HepG2 (cell line): ENCODE results near the gene NDUFAF5. TPM values are rescaled to one million over a fixed set of nuclear protein-coding genes. Genes with fewer than 3 reads are reported as not detected.

Experiments used
- ATAC-seq: fragments of 200-7000 bp; cut with Tn5 transposase; 3 replicates; pipeline ENCODE4 v1.9.1; 2020; ENCODE audit warnings: mild to moderate bottlenecking, moderate library complexity
- BruUV-seq: library from RNA; stranded (reverse); fragments of 400-500 nt; replicated peaks from 2 replicates; lab custom pipeline; 2021; lab: Mats Ljungman, UMichigan
- CTCF ChIA-PET: fragments of 300-600 bp; formaldehyde crosslinking; extraction: SDS; loops from one replicate; lab custom pipeline; 2021; ENCODE audit warnings: low total read pairs, inconsistent platforms, low intra/inter-chr PET ratio; lab: Yijun Ruan, JAX
- POLR2A ChIA-PET: fragments of 350-600 bp; sonication (Branson Sonifier 250); formaldehyde crosslinking; loops from one replicate; lab custom pipeline; 2020; ENCODE audit warnings: antibody characterized with exemption, inconsistent platforms; lab: Yijun Ruan, JAX
- DNase-seq: peaks from one replicate; pipeline ENCODE4 v3.0.0-alpha.2; 2015; ENCODE audit warnings: low spot score
- FAIRE-seq: peaks from 3 replicates; lab custom pipeline; 2011; peaks lifted over from hg19 to GRCh38; lab: Jason Lieb, UNC
- H2AFZ ChIP-seq: one replicate; pipeline ENCODE4 v1.6.1; 2011; ENCODE audit warnings: low read length, inconsistent platforms
- H3K27ac ChIP-seq: fragments of 300-600 bp; 3 replicates; pipeline ENCODE4 v1.8.0; 2011; ENCODE audit warnings: mixed run types, mild to moderate bottlenecking, mixed read lengths, low read length, inconsistent platforms; ENCODE audit not compliant: insufficient read depth; ENCODE audit errors: extremely low read length
- H3K27me3 ChIP-seq, 2 experiments: fragments of 200-600 bp in 1 of 2; 2 replicates in 1 of 2; 3 replicates in 1 of 2; pipeline versions ENCODE4 v1.6.0 to v1.8.0; 2011; ENCODE audit warnings: low read length in 2 of 2, mild to moderate bottlenecking in 2 of 2, moderate library complexity in 2 of 2, inconsistent platforms in 1 of 2; ENCODE audit not compliant: insufficient read depth in 2 of 2, control insufficient read depth in 1 of 2
- H3K36me3 ChIP-seq, 2 experiments: fragments of 200-600 bp in 1 of 2; replicated peaks in 1 of 2; 2 replicates in 1 of 2; 3 replicates in 1 of 2; pipeline versions ENCODE4 v1.5.1 to v1.8.0; 2011; ENCODE audit warnings: low read length in 2 of 2, inconsistent platforms in 1 of 2; ENCODE audit not compliant: insufficient read depth in 2 of 2, control insufficient read depth in 1 of 2
- H3K4me1 ChIP-seq: 2 replicates; pipeline ENCODE4 v1.5.1; 2012; ENCODE audit warnings: low read length, inconsistent platforms; ENCODE audit not compliant: insufficient read depth
- H3K4me2 ChIP-seq: 2 replicates; pipeline ENCODE4 v1.6.0; 2011; ENCODE audit warnings: low read depth, low read length, inconsistent platforms
- H3K4me3 ChIP-seq, 3 experiments: fragments of 200-600 bp in 1 of 3; sonication (generic), shearing (Covaris generic) in 1 of 3; replicated peaks in 1 of 3; 2 replicates each; pipeline ENCODE4 v1.5.1; 2011 to 2016; ENCODE audit warnings: low read length in 3 of 3, inconsistent platforms in 2 of 3, low read depth in 2 of 3, mild to moderate bottlenecking in 2 of 3, control low read depth in 1 of 3, mixed read lengths in 1 of 3; ENCODE audit not compliant: insufficient read depth in 1 of 3
- H3K79me2 ChIP-seq: one replicate; pipeline ENCODE4 v1.6.1; 2011; ENCODE audit warnings: low read length, inconsistent platforms; ENCODE audit not compliant: insufficient read depth
- H3K9ac ChIP-seq: 2 replicates; pipeline ENCODE4 v1.6.0; 2011; ENCODE audit warnings: mild to moderate bottlenecking, low read depth, low read length, inconsistent platforms; ENCODE audit not compliant: insufficient read depth
- H3K9me3 ChIP-seq: 2 replicates; pipeline ENCODE4 v1.5.1; 2012; ENCODE audit warnings: mild to moderate bottlenecking, low read length
- H4K20me1 ChIP-seq: 2 replicates; pipeline ENCODE4 v1.6.0; 2011; ENCODE audit warnings: inconsistent platforms, mild to moderate bottlenecking, low read length, moderate library complexity; ENCODE audit not compliant: insufficient read depth
- CEBPB ChIP-seq: IDR thresholded peaks from 2 replicates; pipeline ENCODE4 v1.6.1; 2011; ENCODE audit warnings: low read depth, low read length, improper control_type of control experiment, borderline replicate concordance
- FOXA1 ChIP-seq, 2 experiments: fragments of 450-650 bp in 1 of 2; sonication (generic) in 1 of 2; formaldehyde crosslinking in 1 of 2; IDR thresholded peaks; 2 replicates each; pipeline versions ENCODE4 v1.4.0 to v1.6.1; 2016 to 2020; ENCODE audit warnings: missing genetic modification reagents in 1 of 2
- NR2F6 ChIP-seq, 2 experiments: IDR thresholded peaks; 2 replicates each; pipeline ENCODE4 v1.6.1; 2016; ENCODE audit warnings: antibody characterized with exemption in 1 of 2, mild to moderate bottlenecking in 1 of 2
- RBAK ChIP-seq: sonication (generic); formaldehyde crosslinking; IDR thresholded peaks from 2 replicates; pipeline ENCODE4 v1.5.1; 2020; ENCODE audit warnings: mild to moderate bottlenecking, missing genetic modification reagents
- SMAD9 ChIP-seq: sonication (generic); formaldehyde crosslinking; IDR thresholded peaks from 2 replicates; pipeline ENCODE4 v1.5.1; 2020; ENCODE audit warnings: mild to moderate bottlenecking, missing genetic modification reagents
- WGBS: methylation state at CpG from one replicate; pipeline ENCODE4 v1.1.6; 2017; ENCODE audit warnings: low lambda C conversion rate; 5-methylcytosine and 5-hydroxymethylcytosine counted together
- in situ Hi-C: cut with HindIII; loops from 2 replicates; pipeline ENCODE4 v1.10.0; 2017; ENCODE audit warnings: low pct_unique_long_range_greater_than_20kb; ENCODE audit not compliant: extremely low pct_ligation_motif_present
- intact Hi-C: fragments of 100-400 bp; cut with micrococcal nuclease; formaldehyde crosslinking; loops from one replicate; pipeline ENCODE4 v1.10.0; 2022; ENCODE audit not compliant: unreplicated experiment
- polyA plus RNA-seq, 8 experiments: library from polyadenylated mRNA; depleted of rRNA in 3 of 8; stranded (reverse) in 7 of 8; unstranded in 1 of 8; fragments of >200 nt; fragmentation: Illumina TruSeq in 4 of 8; extraction: Trizol in 4 of 8; gene quantifications; 2 replicates each; pipeline versions ENCODE4 v1.2.1 to v1.2.3, GENCODE V29; 2011 to 2016; ENCODE audit warnings: low read depth in 4 of 8, missing spikeins in 1 of 8, mixed read lengths in 1 of 8; ENCODE audit not compliant: insufficient read depth in 1 of 8
- total RNA-seq, 5 experiments: library from RNA; depleted of rRNA; stranded (reverse); fragments of >200 nt; fragmentation: Illumina TruSeq; extraction: Trizol; gene quantifications; 2 replicates each; pipeline ENCODE4 v1.2.3, GENCODE V29; 2016; ENCODE audit warnings: low read depth in 1 of 5
- TF ChIP-seq, protein P1 (sequence below): sonication (generic); formaldehyde crosslinking; IDR thresholded peaks from 2 replicates; pipeline ENCODE4 v1.9.0; 2022; ENCODE audit warnings: low read depth, missing genetic modification reagents

NDUFAF5 gene
- total and polyA plus RNA-seq, 2 of the 13 experiments (the other 11 are each of a cell fraction or from before 2014, with no cell fraction given), result 23.1 to 66.7 TPM

DNA sequence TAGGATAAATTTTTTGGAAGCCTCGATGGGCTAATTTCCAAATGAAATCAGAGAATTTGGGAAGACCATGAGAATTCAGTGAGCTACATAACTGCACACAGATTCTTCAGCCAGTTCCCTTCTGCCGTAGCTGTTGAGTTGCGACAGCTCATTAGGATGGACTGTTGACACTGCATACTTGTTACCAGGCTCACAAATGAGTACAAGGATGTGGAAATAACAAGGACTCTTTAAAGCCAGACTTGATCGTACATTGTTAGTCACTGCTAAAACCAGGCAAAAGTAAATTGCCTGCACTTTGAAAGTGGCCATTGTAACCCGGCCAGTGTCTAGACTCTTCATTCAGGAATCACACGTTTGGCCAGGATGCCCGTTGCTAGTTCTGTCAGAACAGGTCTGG lies 37.0 kb downstream of the NDUFAF5 start:
- H3K9me3 ChIP-seq, result no peaks in the 10 kb centered on the region
- H3K79me2 ChIP-seq, result no peaks in the 10 kb centered on the region
- FAIRE-seq (no peak), ATAC-seq (peak; percentile 26), DNase-seq (no peak)
- intact Hi-C loops (loop anchor here (5.0 kb wide), 1 partner anchor 120 kb away; no protein-coding TSS in a partner anchor), in situ Hi-C loops (loop anchor here (5.0 kb wide), 1 partner anchor 235 kb away; no protein-coding TSS in a partner anchor)
- H3K36me3 ChIP-seq, result peaks cover 6 to 19% of the 10 kb centered on the region in 2 experiments
- POLR2A ChIA-PET, result interaction anchor here (1.0 kb wide), 1 partner anchor 33 kb away, joined by 3 read pairs; no protein-coding TSS in a partner anchor
- no TSS peak for BruUV-seq
- no peaks in the 10 kb centered on the region; a peak in 1 of 5 replicates for H3K27me3 ChIP-seq
- 68% methylated on average over 7 of the region's 7 CpGs for WGBS
- no peaks in the 10 kb centered on the region for H3K4me1 ChIP-seq
- TF ChIP-seq CEBPB, result 0 out of 2 replicates have a peak, but pooled peaks have one; percentile 44
- TF ChIP-seq, protein P1, sequence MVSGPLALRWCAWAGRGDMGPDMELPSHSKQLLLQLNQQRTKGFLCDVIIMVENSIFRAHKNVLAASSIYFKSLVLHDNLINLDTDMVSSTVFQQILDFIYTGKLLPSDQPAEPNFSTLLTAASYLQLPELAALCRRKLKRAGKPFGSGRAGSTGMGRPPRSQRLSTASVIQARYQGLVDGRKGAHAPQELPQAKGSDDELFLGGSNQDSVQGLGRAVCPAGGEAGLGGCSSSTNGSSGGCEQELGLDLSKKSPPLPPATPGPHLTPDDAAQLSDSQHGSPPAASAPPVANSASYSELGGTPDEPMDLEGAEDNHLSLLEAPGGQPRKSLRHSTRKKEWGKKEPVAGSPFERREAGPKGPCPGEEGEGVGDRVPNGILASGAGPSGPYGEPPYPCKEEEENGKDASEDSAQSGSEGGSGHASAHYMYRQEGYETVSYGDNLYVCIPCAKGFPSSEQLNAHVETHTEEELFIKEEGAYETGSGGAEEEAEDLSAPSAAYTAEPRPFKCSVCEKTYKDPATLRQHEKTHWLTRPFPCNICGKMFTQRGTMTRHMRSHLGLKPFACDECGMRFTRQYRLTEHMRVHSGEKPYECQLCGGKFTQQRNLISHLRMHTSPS (CRISPR knock-in tag), result no peak
- TF ChIP-seq FOXA1 (IDR thresholded peaks at IDR 0.05), result no peak
- TF ChIP-seq FOXA1 (CRISPR knock-in tag; IDR thresholded peaks at IDR 0.05), result 0 out of 2 replicates have a peak, but pooled peaks have one; percentile 31
- TF ChIP-seq NR2F6 (IDR thresholded peaks at IDR 0.05), result no peak
- no peak for TF ChIP-seq NR2F6 (CRISPR knock-in tag; IDR thresholded peaks at IDR 0.05)
- peak; percentile 64; the same call in 1 of the 2 replicates for TF ChIP-seq RBAK (CRISPR knock-in tag)
- TF ChIP-seq SMAD9 (CRISPR knock-in tag), result no peak
- TF ChIP-seq, all 625 proteins: peak for 3
- Histone ChIP-seq H4K20me1 (no peaks in the 10 kb centered on the region), H3K9ac (no peak overlapping the region), H3K4me3 (no peak overlapping the region), H3K4me2 (no peak overlapping the region), H3K27ac (no peak overlapping the region), H2AFZ (no peak overlapping the region)
- CTCF ChIA-PET, result no interaction called here
